ENCODE measurements around the gene ADGRF1. TPM values are rescaled to one million over a fixed set of nuclear protein-coding genes. Genes with fewer than 3 reads are reported as not detected.
A peak's percentile ranks its signal among the peaks of the same experiment; 100 is the strongest.
"Not testable (repeated sequence)": the region's sequence is repeated elsewhere in the genome, so short reads cannot be mapped to it uniquely, and the experiment has no call there.

ADGRF1 gene
- polyA plus RNA-seq, 3 donors: 35.9 to 56.2 (median 51.8) TPM

DNA sequence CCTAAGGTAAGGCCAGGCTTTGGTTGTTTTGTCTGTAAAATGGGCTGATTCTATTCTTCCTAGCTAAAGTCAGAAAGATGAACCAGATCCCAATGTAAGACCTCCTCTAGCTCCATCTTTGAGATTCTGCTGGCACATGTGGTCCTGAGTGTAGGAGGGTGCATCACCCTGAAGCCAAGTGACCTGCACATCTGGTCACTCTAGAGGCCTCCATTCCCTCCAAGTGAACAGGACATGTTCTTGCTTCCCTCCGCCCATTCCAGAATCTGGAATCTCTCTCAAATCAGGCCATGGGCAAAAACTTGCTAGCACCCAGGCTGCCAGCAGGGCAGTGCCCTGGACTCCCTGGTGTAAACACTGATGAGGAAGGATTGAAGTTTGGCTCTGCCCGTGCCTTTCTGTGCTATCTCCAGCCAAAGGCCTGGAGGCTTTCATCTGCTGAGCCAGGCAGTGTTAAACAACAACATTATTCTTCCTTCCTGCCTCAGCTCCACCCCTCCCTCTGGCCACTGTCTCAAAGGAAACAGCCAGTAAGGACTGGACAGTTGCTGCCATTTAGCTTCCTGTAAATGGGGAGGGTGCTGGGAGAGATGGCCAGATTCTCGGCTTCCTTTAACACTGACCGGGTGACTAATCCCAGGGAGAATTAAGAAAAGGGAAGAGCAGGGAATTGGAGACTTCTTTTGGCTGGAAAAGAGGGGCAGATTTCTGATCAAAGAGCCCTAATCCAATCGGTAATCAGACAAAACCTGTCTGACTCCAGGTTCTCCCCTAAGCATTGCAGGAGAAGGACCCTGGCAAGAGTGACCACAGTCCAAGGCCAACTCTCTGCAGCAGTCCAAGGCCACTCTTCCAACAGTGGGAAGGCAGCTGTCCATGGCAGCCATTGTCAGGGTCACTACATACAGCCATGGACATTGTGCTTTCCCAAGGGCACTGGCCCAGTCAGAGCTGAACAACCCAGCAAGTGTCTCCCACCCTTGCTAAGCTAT, 19.5 kb upstream of the ADGRF1 start:
- DNase-seq (ENCODE audit: low read depth in 3 of 3, low spot score in 2 of 3): no peak

DNA sequence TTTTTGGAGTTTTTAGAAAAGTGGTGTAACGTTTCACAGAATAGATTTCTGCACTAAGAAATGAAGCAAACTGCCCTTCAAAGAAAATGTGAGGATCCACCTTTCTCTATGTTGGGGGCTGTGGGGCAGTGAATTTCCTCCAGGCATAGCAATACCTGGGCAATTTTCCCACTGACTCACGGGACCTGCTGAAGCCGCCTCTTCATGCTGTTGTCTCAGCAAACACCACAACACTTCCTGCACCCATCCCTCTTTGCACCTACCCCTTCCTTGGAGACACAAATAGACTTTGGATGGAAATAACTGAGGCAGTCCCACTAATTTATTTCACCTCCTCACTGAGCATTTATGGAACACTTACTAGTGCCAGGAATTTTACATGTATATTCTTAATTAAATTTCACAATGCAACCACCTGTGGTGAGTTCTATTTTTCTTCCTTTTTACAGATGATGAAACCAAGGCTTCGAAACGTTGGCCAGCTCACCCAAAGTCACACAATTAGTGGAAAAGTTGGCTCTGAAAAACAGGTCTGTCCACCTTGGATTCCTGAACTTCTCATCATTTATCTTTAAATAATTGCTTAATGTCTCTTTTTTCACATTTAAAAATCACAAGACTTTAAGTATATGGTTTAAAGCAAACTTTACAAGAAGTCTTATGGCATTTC, 17.2 kb upstream of the ADGRF1 start:
- DNase-seq (ENCODE audit: low read depth in 3 of 3, low spot score in 2 of 3): no peak

DNA sequence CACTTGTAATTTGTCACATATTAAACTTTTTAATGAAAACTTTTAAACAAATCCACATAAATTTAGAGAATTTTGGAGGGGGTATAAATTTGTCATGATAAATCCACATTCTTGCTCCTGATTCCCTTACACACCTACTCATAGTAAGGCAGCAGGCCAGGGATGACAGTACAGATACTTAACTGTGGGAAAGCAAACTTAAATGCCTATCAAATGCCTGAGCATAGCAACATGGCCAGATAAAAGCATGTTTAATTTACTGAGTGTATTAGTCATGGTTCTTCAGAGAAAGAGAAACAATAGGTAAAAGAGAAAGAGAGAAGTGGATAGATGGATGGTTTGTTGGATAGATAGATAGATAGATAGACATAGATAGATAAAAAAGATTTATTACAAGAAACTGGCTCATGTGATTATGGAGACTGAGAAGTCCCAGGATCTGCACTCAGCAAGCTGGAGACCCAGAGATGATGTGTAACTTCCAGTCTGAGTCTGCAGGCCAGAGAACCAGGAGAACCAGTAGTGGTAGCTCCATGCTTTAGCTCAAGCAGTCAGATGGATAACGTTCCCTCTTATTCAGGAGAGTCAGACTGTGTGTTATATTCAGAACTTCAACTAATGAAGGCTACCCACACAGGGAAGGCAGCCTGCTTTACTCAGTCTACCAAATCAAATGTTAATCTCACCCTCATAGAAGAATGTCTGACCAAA, 15.9 kb upstream of the ADGRF1 start:
- DNase-seq (ENCODE audit: low read depth in 3 of 3, low spot score in 2 of 3): no peak

DNA sequence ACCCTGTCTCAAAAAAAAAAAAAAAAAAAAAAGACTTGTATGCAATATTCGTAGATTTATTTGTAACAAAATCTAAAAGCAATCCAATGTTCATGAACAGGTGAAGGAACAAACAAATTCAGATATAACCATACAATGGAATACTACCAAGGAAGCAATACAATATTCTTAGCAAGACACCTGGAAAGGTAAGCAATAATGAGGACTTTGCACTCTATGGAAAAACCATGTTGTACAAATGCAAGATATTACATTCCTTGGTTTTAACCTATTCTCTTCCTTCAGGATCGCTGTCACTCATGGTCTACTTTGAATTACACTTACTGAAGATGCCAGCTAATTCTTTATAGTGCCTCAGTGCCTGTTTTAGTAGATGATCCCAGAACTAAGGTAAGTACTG, 14.7 kb upstream of the ADGRF1 start:
- DNase-seq (ENCODE audit: low read depth in 3 of 3, low spot score in 2 of 3): no peak

DNA sequence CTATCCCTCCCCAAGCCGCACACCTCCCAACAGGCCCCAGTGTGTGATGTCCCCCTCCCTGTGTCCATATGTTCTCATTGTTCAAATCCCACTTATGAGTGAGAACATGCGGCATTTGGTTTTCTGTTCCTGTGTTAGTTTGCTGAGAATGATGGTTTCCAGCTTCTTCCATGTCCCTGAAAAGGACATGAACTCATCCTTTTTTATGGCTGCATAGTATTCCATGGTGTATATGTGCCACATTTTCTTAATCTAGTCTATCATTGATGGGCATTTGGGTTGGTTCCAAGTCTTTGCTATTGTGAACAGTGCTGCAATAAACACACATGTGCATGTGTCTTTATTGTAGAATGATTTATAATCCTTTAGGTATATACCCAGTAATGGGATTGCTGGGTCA, 12.2 kb upstream of the ADGRF1 start:
- not testable (repeated sequence) for DNase-seq (ENCODE audit: low read depth in 3 of 3, low spot score in 2 of 3)

DNA sequence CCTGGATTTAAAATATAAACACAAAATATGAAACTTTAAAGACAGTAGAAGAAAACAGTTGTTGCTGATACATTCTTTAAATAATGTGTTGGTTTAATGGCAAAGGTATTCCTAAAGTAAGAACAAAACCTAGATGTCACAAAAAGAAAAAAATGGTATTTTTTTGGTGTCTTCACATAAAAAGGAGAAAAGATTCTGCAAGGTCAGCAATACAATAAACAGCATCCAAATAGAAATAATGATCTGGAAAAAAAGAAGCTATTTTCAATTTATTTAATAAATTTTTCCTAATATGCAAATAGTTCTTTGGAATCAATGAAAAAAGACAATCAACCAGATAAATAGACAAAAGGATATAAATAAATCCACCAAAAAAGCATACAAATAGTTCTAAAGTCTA, 6.5 kb upstream of the ADGRF1 start:
- no peak for DNase-seq (ENCODE audit: low read depth in 3 of 3, low spot score in 2 of 3)

DNA sequence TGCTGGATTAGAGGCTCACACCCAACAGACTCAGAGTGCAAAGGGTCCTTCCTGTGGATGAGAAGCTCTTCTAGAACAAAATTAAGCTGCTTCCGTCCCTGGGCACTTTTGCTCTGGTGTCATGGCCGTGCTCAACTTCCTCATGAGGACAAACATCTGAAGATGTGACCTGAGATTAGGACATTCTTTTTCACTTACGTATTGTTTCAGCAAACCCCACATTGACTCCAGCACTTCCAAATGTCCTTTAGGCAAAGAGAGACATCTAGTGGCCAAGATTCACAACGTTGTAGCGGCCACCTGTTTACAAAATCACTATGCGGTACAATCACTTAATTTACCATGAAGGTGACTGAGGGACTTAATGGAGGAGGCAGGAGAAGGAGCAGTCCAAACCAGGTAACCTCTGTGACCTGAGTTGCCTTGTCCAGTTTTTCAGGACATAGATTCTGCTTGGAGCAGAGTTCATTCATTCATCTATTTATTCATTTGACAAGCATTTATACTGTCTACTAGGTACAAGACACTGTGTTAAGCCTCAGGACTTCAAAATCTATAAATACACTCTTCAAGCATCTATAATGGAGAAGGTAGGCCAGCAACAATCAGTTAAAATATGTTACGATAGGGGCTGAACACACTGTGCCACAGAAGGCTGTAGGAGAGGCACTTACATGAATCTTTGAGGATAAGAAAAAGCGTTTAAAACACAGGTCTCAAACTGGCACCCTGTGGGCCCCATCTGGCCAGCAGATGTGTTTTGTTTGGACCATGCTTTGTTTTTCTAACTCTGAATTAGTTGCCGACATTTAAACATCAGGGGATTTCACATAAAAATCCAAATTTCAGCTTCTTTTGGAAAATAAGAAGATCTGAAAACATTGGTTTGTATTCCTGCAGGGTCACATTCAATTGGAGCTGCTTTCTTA, 5.6 kb upstream of the ADGRF1 start:
- peak; percentile 75 to 85 (median 79) for DNase-seq (ENCODE audit: low read depth in 3 of 3, low spot score in 2 of 3)

DNA sequence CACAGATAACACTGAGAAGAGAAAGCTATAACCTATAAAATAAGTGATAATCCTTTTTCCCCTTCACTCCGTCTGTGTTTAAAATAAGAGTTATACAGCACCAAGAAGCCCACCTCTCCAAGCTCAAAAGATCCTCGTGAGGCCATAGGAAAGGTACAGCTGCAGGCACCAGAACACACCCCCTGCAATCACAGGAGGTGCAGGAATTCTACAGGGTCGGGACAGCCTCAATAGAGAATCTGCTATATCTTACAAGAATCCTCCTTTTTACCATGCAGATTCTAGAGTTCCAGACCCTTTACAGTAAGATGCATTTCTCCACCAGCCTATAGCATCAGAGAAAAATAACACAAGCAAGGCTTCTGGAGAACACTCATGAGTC, 5.0 kb upstream of the ADGRF1 start:
- DNase-seq (ENCODE audit: low read depth in 3 of 3, low spot score in 2 of 3): no peak

DNA sequence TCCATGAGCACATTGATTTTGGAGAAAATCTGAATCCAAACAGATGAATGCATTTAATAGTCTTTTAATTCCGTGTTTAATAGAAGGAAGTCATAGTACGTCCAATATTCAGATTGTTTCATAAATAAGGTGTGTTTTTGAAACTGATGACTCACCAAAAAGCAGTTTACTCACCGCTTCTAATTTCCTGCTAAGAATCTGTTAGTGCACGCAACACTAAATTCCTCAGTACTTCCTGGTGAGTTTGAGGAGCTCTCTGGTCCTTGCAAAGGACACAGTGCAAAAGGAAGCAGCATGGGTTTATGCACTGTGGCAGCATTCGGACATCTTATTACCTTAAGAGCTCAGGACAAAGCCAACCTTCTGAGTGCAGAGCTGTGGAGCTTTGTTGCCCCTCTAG, 2.3 kb upstream of the ADGRF1 start:
- DNase-seq (ENCODE audit: low read depth in 3 of 3, low spot score in 2 of 3): no peak

DNA sequence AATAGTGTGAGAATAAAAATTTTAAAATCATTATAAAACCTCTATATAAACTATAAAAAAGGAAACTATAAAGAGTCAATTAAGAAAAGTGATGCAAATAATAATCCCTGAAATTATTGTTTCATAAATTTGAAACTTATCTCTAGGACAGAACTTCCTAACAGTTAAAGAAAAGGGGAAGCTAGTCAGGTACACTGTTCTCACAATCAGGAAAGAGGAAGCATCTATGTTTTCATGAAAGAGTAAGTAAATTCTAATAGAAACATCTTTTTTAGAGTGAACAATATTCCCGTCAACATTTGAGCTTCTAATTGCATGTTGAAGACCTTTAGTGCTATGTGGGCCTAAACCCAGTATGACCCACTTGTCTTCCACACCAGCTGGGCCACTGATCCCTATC, 1.2 kb upstream of the ADGRF1 start:
- no peak for DNase-seq (ENCODE audit: low read depth in 3 of 3, low spot score in 2 of 3)

DNA sequence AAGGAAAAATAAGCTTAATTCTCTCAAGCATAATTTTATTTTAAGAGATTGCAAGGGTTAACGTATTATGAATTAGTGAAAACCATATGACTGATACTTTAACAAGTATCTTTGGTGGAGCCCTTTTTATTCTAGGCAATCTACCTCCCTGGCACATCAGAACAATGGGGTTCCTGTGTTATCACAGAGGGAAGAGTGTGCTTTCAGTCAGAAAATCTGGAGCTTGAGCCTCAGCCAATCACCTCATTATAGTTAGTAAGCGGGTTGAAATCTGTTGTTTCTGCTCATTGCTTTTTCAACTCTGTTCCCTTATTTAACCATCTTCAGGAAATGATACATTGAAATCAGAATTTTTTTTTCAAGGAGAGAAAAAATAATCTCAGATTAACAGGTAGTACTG, 391 bp downstream of the ADGRF1 start:
- no peak for DNase-seq (ENCODE audit: low read depth in 3 of 3, low spot score in 2 of 3)

DNA sequence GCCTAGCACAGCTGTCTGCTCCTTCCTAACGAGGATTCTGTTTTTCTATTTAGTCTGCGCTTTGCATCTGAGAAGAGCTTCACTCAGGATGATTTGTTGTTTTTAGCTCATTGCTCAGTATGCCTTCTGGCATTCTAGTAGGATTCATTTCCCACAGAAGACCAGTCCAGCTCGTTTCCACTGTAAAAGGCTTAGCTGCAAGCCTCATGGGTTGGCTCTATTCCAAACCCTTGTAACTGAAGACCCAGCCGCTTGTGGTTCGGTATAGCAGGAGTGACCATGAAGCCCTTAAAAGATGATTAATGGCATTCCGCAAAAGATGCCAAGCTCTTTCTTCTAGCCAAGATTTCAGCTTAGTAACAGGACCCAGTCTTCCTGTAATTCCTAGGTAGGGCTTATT, 7.2 kb downstream of the ADGRF1 start:
- peak; percentile 76 to 85 (median 80) for DNase-seq (ENCODE audit: low read depth in 3 of 3, low spot score in 2 of 3)

DNA sequence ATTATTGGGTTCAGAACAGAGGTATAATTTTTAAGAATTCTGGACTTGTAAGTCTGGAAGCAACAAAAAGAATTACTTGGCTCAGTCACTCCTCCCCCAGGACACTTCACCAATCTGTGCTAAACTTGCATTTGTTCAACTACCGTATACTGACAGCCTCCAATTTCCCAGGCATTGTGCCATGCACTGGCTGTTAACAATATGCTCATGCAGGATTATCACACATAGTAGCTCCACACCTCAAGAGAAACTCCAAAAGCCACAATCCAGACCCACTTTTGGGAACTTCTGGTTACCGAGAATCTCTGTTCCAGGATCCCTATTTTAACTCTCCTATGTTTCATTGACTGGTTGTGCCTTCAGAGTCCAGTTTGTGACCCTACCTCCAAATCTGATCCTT, 7.7 kb downstream of the ADGRF1 start:
- DNase-seq (ENCODE audit: low read depth in 3 of 3, low spot score in 2 of 3): no peak

DNA sequence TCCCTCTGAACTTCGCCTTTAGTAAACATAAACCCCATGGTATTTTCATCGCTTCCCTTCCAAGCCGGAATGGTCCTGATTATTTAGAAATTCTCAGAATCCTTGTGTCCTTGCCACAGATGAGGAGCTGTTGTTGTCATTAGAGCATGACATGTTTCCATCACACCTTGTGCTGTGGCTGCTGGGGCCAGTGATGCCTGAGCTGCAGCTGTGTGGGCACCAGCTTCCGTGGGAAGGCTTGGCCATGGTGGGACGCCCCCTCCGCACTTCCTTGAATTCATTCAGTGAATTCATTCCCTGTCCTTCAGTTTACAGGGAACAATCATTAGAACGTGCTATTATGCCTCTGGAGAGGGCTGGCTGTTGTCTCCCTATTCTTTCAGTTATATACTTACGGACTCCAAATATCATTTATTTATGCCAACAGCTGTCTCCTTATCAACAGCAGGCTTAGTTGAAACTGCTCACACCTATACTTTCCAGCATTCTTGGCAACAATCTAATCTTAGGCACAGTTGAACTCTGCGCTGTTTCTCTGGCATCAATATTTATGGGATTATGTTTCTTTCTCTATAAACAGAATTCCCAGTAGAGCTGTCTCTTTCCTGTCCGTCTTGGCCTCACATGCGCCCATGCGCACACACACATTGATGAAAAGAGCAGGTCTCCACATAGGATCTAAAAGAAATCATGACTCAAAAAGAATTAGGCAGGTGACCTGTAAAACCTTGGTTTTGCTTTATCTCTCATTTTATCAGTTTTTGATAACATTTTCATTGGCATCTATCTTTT, 9.0 kb downstream of the ADGRF1 start:
- no peak for DNase-seq (ENCODE audit: low read depth in 3 of 3, low spot score in 2 of 3)

DNA sequence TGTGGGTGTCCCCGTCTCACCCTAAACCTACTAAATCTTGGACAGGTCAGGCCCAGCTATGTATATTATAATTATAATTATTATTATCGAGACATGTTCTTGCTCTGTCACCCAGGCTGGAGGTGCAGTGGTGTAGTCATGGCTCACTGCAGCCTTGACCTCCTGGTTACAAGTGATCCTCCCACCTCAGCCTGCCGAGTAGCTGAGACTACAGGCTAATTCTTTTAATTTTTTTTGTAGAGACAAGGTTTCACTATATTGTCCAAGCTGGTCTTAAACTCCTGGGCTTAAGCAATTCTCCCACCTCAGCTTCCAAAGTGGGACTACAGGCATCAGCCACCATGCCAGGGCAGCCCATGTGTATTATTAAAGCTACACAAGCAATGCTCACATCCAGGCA, 10.5 kb downstream of the ADGRF1 start:
- no peak for DNase-seq (ENCODE audit: low read depth in 3 of 3, low spot score in 2 of 3)

DNA sequence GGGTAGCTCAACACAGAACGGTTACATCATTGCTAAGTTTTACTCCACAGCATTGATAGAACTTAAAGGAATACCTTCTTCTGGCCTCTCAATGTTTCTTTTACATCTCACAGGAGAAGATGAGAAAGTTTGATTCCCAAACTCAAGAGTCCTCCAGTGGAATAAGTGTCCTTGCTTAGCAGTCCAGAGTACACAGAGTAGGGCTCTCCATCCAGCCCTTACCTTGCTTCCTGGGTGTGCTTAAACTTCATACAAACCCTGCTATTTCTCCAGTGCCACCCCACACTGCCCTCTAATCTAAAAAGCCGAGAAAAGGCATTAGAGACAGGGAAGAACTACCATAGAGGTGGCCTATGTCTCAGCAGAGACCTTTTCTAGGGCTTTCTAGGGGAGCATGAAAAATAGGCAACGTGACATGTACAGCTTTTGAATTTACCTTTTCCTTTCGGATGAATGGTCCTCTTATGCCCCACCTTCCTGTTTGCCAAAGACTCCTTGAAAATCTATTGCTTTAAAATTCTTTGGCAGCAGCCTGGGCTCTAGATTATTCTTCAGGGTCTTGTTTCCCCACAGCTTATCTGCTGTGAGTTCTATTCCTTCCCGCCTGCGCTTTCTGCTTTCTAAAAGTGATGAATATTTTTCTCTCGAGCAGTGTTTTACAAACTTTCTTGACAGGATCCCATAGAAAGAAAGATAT, 12.1 kb downstream of the ADGRF1 start:
- no peak for DNase-seq (ENCODE audit: low read depth in 3 of 3, low spot score in 2 of 3)

DNA sequence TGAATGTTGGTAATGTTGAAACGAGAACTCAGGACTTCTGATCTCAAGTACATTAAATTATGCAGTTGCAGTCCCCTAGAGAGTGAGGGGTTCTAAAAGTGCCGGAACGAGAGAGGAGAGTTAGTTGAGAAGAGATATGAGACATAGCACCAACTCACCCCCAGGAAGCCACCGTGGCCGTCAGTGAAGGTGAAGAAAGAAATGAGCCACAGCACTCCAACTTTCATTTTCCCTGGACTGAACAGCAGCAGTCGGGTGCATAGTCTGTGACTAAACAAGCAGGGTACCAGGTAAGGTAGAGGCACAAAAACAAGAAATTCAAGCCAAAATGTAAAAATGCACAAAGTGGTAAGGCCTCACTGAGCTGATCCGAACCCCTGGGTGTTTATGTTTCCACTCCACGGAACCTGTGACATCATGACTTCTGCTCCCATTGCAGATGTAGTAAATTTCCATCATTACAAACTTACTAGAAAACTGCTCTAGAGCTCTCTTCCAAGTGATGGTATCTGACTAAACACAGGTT, 13.2 kb downstream of the ADGRF1 start:
- DNase-seq (ENCODE audit: low read depth in 3 of 3, low spot score in 2 of 3): no peak

DNA sequence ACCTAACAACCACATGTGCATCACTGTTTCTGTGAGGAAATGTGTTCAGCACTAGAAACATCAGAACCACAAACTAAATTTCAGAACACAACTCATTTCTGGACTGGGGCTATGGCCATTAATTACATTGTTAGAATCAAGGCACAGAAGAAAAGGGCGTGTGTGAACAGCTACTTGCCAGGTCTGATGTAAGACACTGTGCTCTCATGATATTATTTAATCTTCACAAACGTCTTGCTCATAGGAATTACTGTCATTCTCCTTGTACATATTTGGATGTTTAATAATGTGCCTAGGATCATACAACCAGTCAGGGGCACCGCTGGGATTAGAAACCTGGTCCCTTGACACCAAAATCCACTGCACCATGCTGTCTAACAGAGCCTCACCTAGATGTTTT, 14.8 kb downstream of the ADGRF1 start:
- no peak for DNase-seq (ENCODE audit: low read depth in 3 of 3, low spot score in 2 of 3)

DNA sequence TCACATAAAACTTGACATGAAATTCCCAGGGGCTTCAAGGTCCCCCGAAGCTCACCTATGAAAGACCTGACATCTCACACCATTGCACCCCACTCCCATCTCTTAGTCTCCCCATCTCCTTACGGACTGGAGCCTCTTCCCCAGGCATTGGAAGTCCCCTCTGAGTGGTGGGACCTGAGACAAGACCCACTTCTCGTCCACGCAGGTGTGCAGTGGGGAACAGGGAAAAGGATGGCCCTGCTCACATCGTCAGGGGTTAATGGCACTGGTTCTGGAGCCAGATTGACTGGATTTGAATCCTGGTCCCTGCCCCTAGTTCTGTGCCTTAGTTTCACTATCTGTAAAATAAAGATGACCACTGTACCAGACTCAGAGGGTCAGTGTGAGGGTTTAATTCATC, 15.5 kb downstream of the ADGRF1 start:
- DNase-seq (ENCODE audit: low read depth in 3 of 3, low spot score in 2 of 3): no peak
